DOHH2 (cell line): ENCODE data around the gene IFI16.
"Not testable (repeated sequence)": the region's sequence is repeated elsewhere in the genome, so short reads cannot be mapped to it uniquely, and the experiment has no call there.

Experiments
- H3F3A ChIP-seq: fragments of 200-600 bp; sonication (generic), shearing (Covaris generic); 2 replicates; pipeline ENCODE4 v1.6.0; 2016; ENCODE audit warnings: antibody characterized with exemption, mild to moderate bottlenecking; ENCODE audit not compliant: control insufficient read depth, insufficient read depth
- H3K27ac ChIP-seq: fragments of 200-600 bp; sonication (generic); 2 replicates; pipeline ENCODE4 v1.5.1; 2014; ENCODE audit warnings: low read depth, mild to moderate bottlenecking, low read length, moderate library complexity
- H3K27me3 ChIP-seq: fragments of 200-600 bp; sonication (generic); 2 replicates; pipeline ENCODE4 v1.6.1; 2014; ENCODE audit warnings: mild to moderate bottlenecking, low read length, mixed read lengths; ENCODE audit not compliant: control insufficient read depth
- H3K36me3 ChIP-seq: fragments of 200-600 bp; sonication (generic); 2 replicates; pipeline ENCODE4 v1.6.1; 2014; ENCODE audit warnings: mild to moderate bottlenecking, low read length, moderate library complexity, mixed read lengths; ENCODE audit not compliant: control insufficient read depth
- H3K4me1 ChIP-seq: fragments of 200-600 bp; sonication (generic); 2 replicates; pipeline ENCODE4 v1.6.1; 2014; ENCODE audit warnings: mild to moderate bottlenecking, low read length, mixed read lengths; ENCODE audit not compliant: control insufficient read depth
- H3K4me2 ChIP-seq: fragments of 200-600 bp; sonication (generic); 2 replicates; pipeline ENCODE4 v1.6.0; 2014; ENCODE audit warnings: mild to moderate bottlenecking, low read length, moderate library complexity
- H3K4me3 ChIP-seq: fragments of 200-600 bp; sonication (generic); 2 replicates; pipeline ENCODE4 v1.5.1; 2014; ENCODE audit warnings: mild to moderate bottlenecking, low read length, mixed read lengths
- H3K79me2 ChIP-seq: fragments of 200-600 bp; sonication (generic); 2 replicates; pipeline ENCODE4 v1.6.1; 2014; ENCODE audit warnings: mild to moderate bottlenecking, low read length, mixed read lengths; ENCODE audit not compliant: control insufficient read depth
- H3K9me2 ChIP-seq: fragments of 200-600 bp; sonication (generic); replicated peaks from 2 replicates; pipeline ENCODE4 v1.6.1; 2014; ENCODE audit warnings: mild to moderate bottlenecking, low read length, mixed read lengths; ENCODE audit not compliant: control insufficient read depth
- H3K9me3 ChIP-seq: fragments of 200-600 bp; sonication (generic); 2 replicates; pipeline ENCODE4 v1.6.1; 2014; ENCODE audit warnings: antibody characterized with exemption, low read length, mixed read lengths; ENCODE audit not compliant: control insufficient read depth, insufficient read depth
- H4K20me1 ChIP-seq: fragments of 200-600 bp; sonication (generic); 2 replicates; pipeline ENCODE4 v1.6.0; 2014; ENCODE audit warnings: low read depth, mild to moderate bottlenecking, antibody characterized with exemption, low read length, moderate library complexity; ENCODE audit not compliant: control insufficient read depth, insufficient read depth
- EZH2phosphoT487 ChIP-seq: fragments of 200-600 bp; sonication (generic); IDR thresholded peaks from 2 replicates; pipeline ENCODE4 v1.6.1; 2017; ENCODE audit warnings: borderline replicate concordance, mild to moderate bottlenecking, antibody characterized with exemption, low read length, moderate library complexity, mixed read lengths
- TF ChIP-seq, protein P1 (sequence below): fragments of 200-600 bp; sonication (generic); IDR thresholded peaks from one replicate; pipeline ENCODE4 v1.5.1; 2014; ENCODE audit warnings: antibody characterized with exemption, mild to moderate bottlenecking, low read depth, low read length; ENCODE audit not compliant: poor library complexity, severe bottlenecking

The IFI16 gene

GRCh38 chr1:159098596-159098995 lies 88.9 kb downstream of the IFI16 start:
- Histone ChIP-seq H3K79me2 (no peaks in the 10 kb centered on the region), H3K36me3 (no peaks in the 10 kb centered on the region), H3K27me3 (peaks cover 23% of the 10 kb centered on the region), H4K20me1 (no peaks in the 10 kb centered on the region), H3F3A (no peaks in the 10 kb centered on the region), H3K4me2 (no peak overlapping the region), H3K9me2 (no peaks in the 10 kb centered on the region), H3K27ac (no peak overlapping the region), H3K9me3 (no peaks in the 10 kb centered on the region), H3K4me3 (no peak overlapping the region), H3K4me1 (no peaks in the 10 kb centered on the region)
- TF ChIP-seq EZH2phosphoT487: no peak
- TF ChIP-seq, protein P1, sequence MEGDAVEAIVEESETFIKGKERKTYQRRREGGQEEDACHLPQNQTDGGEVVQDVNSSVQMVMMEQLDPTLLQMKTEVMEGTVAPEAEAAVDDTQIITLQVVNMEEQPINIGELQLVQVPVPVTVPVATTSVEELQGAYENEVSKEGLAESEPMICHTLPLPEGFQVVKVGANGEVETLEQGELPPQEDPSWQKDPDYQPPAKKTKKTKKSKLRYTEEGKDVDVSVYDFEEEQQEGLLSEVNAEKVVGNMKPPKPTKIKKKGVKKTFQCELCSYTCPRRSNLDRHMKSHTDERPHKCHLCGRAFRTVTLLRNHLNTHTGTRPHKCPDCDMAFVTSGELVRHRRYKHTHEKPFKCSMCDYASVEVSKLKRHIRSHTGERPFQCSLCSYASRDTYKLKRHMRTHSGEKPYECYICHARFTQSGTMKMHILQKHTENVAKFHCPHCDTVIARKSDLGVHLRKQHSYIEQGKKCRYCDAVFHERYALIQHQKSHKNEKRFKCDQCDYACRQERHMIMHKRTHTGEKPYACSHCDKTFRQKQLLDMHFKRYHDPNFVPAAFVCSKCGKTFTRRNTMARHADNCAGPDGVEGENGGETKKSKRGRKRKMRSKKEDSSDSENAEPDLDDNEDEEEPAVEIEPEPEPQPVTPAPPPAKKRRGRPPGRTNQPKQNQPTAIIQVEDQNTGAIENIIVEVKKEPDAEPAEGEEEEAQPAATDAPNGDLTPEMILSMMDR: no peak

GRCh38 chr1:159100589-159100988 lies 90.9 kb downstream of the IFI16 start:
- no peaks in the 10 kb centered on the region for H4K20me1 ChIP-seq
- H3K79me2 ChIP-seq: no peaks in the 10 kb centered on the region
- H3K27ac ChIP-seq: no peak overlapping the region
- no peak overlapping the region for H3K4me3 ChIP-seq
- no peaks in the 10 kb centered on the region for H3K9me2 ChIP-seq
- H3K4me1 ChIP-seq: no peaks in the 10 kb centered on the region
- H3K36me3 ChIP-seq: no peaks in the 10 kb centered on the region
- no peak overlapping the region for H3K4me2 ChIP-seq
- no peaks in the 10 kb centered on the region for H3F3A ChIP-seq
- peaks cover 23% of the 10 kb centered on the region for H3K27me3 ChIP-seq
- TF ChIP-seq EZH2phosphoT487: no peak
- TF ChIP-seq, protein P1: no peak
- no peaks in the 10 kb centered on the region for H3K9me3 ChIP-seq

DNA sequence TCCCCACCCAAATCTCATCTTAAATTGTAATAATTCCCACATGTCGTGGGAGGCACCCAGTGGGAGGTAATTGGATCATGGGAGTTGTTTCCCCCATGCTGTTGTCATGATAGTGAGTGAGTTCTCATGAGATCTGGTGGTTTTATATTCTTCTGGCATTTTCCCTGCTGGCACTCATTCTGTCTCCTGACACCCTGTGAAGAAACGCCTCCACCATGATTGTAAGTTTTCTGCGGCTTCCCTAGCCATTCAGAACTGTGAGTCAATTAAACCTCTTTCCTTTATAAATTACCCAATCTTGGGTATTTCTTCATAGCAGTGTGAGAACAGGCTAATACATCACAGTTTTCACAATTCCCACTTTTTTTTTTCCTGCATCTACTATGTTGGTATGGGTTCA lies 93.3 kb downstream of the IFI16 start:
- not testable (repeated sequence) for H3K4me2 ChIP-seq, H3K9me3 ChIP-seq, H4K20me1 ChIP-seq, H3K27ac ChIP-seq, H3K4me1 ChIP-seq, H3F3A ChIP-seq, H3K9me2 ChIP-seq, H3K79me2 ChIP-seq, H3K36me3 ChIP-seq, H3K4me3 ChIP-seq
- peaks cover 10% of the 10 kb centered on the region for H3K27me3 ChIP-seq
